Kidney epithelial cell (primary cell): ENCODE data around the gene C10orf88. TPM values are rescaled to one million over a fixed set of nuclear protein-coding genes. Genes with fewer than 3 reads are reported as not detected.

ENCODE experiments used
- DNase-seq: peaks from one replicate; pipeline ENCODE4 v3.0.0-alpha.2; 2010; ENCODE audit warnings: low read depth
- H3K27me3 ChIP-seq: 2 replicates; pipeline ENCODE4 v1.6.0; 2011; ENCODE audit warnings: low read length; ENCODE audit not compliant: control insufficient read depth, insufficient read depth
- H3K36me3 ChIP-seq: 2 replicates; pipeline ENCODE4 v1.5.1; 2011; ENCODE audit warnings: low read length; ENCODE audit not compliant: control insufficient read depth, insufficient read depth
- H3K4me3 ChIP-seq: 2 replicates; pipeline ENCODE4 v1.5.1; 2011; ENCODE audit warnings: low read depth, mild to moderate bottlenecking, control low read depth, low read length
- CTCF ChIP-seq: IDR thresholded peaks from 2 replicates; pipeline ENCODE4 v1.5.1; 2011; ENCODE audit warnings: mild to moderate bottlenecking, moderate library complexity, low read length, control low read depth, inconsistent platforms; ENCODE audit not compliant: insufficient read depth, poor library complexity, severe bottlenecking
- total RNA-seq: library from RNA; depleted of rRNA; stranded (reverse); fragments of >200 nt; gene quantifications from 2 replicates; pipeline ENCODE4 v1.2.3, GENCODE V29; 2015

Gene C10orf88
- total RNA-seq = 8.4 and 10.6 TPM in 2 replicates

GRCh38 chr10:122953902-122954730, at the start of gene C10orf88:
C10orf88 (minus strand) TSS chr10:122954227; CDS start chr10:122954178, 49 bp downstream.
- peak within 1 kb of the TSS; percentile 55 for H3K4me3 ChIP-seq
- no peaks in the 10 kb centered on the region for H3K27me3 ChIP-seq
- no peak for TF ChIP-seq CTCF
- no peaks in the 10 kb centered on the region for H3K36me3 ChIP-seq
- DNase-seq = peak; percentile 97

GRCh38 chr10:123001370-123001769, 47.3 kb upstream of the C10orf88 start:
- no peak for DNase-seq
- TF ChIP-seq CTCF = no peak
- Histone ChIP-seq H3K36me3 (no peaks in the 10 kb centered on the region), H3K4me3 (no peak overlapping the region), H3K27me3 (no peaks in the 10 kb centered on the region)

GRCh38 chr10:123000155-123000554, 46.1 kb upstream of the C10orf88 start:
- Histone ChIP-seq H3K36me3 (no peaks in the 10 kb centered on the region), H3K27me3 (no peaks in the 10 kb centered on the region), H3K4me3 (no peak overlapping the region)
- DNase-seq = no peak
- TF ChIP-seq CTCF = no peak

- no peaks in the 10 kb centered on the region for H3K27me3 ChIP-seq
- no peak overlapping the region for H3K4me3 ChIP-seq
- DNase-seq = no peak
- no peak for TF ChIP-seq CTCF
- H3K36me3 ChIP-seq = no peaks in the 10 kb centered on the region
These were observed 45.3 kb upstream of the C10orf88 start for GRCh38 chr10:122999347-122999746.

GRCh38 chr10:122998934-122999333, 44.9 kb upstream of the C10orf88 start:
- no peak overlapping the region for H3K4me3 ChIP-seq
- H3K27me3 ChIP-seq = no peaks in the 10 kb centered on the region
- TF ChIP-seq CTCF = no peak
- no peak for DNase-seq
- H3K36me3 ChIP-seq = peaks cover under 1% of the 10 kb centered on the region
